ENCODE measurements around the gene BMAL1.

BMAL1 gene

GRCh38 chr11:13294178-13294577, 16.6 kb downstream of the BMAL1 start:
- DNase-seq (ENCODE audit: insufficient read length): no peak
- FAIRE-seq: no peak
- TF ChIP-seq TAF1 (IDR thresholded peaks at IDR 0.05; ENCODE audit: borderline replicate concordance, low read depth, low read length): no peak
- TF ChIP-seq POLR2A (IDR thresholded peaks at IDR 0.05; ENCODE audit: low read depth, low read length): no peak
- TF ChIP-seq POLR2AphosphoS5 (IDR thresholded peaks at IDR 0.05; ENCODE audit: low read depth, low read length): no peak

DNA sequence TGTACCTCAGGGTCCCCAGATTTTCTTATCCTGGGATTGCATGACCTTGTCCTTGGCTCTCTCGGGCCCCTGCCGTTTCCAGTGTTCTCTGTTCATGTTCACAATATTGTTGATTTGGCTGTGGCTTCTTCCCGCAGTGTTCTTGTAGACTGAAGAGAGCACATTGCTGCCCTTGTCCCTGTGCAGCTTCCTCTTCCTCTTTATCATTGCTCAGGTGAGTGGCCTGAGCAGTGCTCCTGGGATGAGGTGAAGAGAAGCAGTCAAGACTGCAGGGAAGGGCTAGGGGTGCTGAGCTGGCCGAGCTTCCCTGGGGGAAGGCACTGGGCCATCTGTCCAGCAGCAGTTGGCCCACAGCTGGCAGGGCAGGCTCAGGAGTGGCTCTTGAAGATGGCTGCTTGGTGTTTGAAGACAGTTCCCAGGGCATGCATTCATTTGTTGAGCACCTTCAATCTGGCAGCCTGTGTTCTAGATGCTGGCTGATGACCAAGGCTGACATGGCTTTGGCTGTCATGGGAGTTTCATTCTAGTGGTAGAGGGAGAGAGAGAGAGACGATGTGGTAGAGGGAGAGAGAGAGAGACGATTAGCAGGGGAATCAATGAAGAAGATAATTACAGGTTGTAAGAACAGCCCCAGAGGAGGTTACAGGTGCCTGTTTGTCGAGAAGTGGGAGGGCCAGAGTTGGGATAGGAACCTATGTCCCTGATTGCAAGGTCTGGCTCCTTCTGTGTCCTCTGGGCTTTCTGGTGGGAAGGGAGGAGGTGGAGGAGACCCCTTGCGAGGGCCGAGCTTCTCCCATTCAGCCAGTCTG, 17.4 kb downstream of the BMAL1 start:
- no peak for DNase-seq (ENCODE audit: insufficient read length)
- no peak for FAIRE-seq
- TF ChIP-seq POLR2A (IDR thresholded peaks at IDR 0.05; ENCODE audit: low read depth, low read length) (no peak), POLR2AphosphoS5 (IDR thresholded peaks at IDR 0.05; ENCODE audit: low read depth, low read length) (no peak), TAF1 (IDR thresholded peaks at IDR 0.05; ENCODE audit: borderline replicate concordance, low read depth, low read length) (no peak)

DNA sequence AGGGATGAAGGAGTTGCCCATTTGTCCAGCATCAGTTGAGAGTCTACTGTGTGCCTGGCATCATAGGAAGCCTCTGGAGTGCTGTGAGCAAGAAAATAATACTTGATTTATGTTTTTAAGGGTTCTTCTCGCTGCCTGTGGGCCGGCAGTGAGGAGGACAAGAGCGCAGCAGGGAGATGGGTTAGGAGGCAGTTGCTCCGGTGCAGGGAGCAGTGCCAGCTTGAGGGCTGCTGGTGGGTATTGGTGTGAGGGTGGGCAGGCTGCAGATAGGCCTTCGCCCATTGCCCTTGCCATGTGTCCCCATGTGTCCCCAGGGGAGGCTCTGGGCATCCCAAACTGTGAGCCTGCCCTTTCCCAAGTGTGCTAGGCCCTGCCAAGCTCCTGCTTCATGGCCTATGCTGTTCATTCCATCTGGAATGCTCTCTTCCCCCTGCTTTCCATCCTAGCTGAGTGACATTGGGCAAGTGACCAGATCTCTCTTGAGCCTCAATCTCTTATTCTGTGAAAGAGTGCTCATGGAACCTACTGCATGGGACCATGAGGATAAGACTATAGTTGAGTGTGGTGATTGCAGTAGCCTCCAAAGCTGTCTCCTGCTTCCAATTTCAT, 19.8 kb downstream of the BMAL1 start:
- DNase-seq (ENCODE audit: insufficient read length) (no peak), FAIRE-seq (no peak)
- TF ChIP-seq TAF1 (IDR thresholded peaks at IDR 0.05; ENCODE audit: borderline replicate concordance, low read depth, low read length): no peak
- TF ChIP-seq POLR2AphosphoS5 (IDR thresholded peaks at IDR 0.05; ENCODE audit: low read depth, low read length): no peak
- TF ChIP-seq POLR2A (IDR thresholded peaks at IDR 0.05; ENCODE audit: low read depth, low read length): no peak

GRCh38 chr11:13297917-13298356, 20.3 kb downstream of the BMAL1 start:
- TF ChIP-seq TAF1 (IDR thresholded peaks at IDR 0.05; ENCODE audit: borderline replicate concordance, low read depth, low read length): no peak
- TF ChIP-seq POLR2AphosphoS5 (IDR thresholded peaks at IDR 0.05; ENCODE audit: low read depth, low read length): no peak
- peak; percentile 42 for FAIRE-seq
- no peak for DNase-seq (ENCODE audit: insufficient read length)

- FAIRE-seq (no peak), DNase-seq (ENCODE audit: insufficient read length) (no peak)
- TF ChIP-seq POLR2A (IDR thresholded peaks at IDR 0.05; ENCODE audit: low read depth, low read length): no peak
Observed at GRCh38 chr11:13298765-13299164, 21.2 kb downstream of the BMAL1 start.

DNA sequence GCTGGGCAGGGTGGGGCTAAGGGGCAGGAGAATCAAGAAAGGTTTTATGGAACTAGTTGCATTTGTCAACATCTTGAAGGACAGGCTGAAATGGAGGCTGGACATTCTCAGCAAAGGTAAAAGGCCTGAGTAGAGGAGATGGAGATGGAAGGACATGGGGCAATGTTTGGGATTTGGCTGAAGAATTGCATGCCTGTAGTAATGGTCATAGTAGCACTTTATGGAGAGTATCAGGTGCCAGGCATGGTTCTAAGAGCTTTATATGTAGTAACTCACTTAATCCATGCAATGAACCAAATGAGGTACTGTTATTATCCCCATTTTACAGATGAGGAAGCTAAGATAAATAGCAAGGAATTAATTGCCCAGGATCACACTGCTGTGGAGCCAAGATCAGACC, 23.9 kb downstream of the BMAL1 start:
- no peak for DNase-seq (ENCODE audit: insufficient read length)
- no peak for TF ChIP-seq POLR2AphosphoS5 (IDR thresholded peaks at IDR 0.05; ENCODE audit: low read depth, low read length)
- TF ChIP-seq TAF1 (IDR thresholded peaks at IDR 0.05; ENCODE audit: borderline replicate concordance, low read depth, low read length): no peak
- no peak for TF ChIP-seq POLR2A (IDR thresholded peaks at IDR 0.05; ENCODE audit: low read depth, low read length)
- no peak for FAIRE-seq

GRCh38 chr11:13302420-13302958, 24.9 kb downstream of the BMAL1 start:
- TF ChIP-seq POLR2A (IDR thresholded peaks at IDR 0.05; ENCODE audit: low read depth, low read length): no peak
- TF ChIP-seq POLR2AphosphoS5 (IDR thresholded peaks at IDR 0.05; ENCODE audit: low read depth, low read length): no peak
- TF ChIP-seq TAF1 (IDR thresholded peaks at IDR 0.05; ENCODE audit: borderline replicate concordance, low read depth, low read length): no peak
- FAIRE-seq (no peak), DNase-seq (ENCODE audit: insufficient read length) (no peak)

DNA sequence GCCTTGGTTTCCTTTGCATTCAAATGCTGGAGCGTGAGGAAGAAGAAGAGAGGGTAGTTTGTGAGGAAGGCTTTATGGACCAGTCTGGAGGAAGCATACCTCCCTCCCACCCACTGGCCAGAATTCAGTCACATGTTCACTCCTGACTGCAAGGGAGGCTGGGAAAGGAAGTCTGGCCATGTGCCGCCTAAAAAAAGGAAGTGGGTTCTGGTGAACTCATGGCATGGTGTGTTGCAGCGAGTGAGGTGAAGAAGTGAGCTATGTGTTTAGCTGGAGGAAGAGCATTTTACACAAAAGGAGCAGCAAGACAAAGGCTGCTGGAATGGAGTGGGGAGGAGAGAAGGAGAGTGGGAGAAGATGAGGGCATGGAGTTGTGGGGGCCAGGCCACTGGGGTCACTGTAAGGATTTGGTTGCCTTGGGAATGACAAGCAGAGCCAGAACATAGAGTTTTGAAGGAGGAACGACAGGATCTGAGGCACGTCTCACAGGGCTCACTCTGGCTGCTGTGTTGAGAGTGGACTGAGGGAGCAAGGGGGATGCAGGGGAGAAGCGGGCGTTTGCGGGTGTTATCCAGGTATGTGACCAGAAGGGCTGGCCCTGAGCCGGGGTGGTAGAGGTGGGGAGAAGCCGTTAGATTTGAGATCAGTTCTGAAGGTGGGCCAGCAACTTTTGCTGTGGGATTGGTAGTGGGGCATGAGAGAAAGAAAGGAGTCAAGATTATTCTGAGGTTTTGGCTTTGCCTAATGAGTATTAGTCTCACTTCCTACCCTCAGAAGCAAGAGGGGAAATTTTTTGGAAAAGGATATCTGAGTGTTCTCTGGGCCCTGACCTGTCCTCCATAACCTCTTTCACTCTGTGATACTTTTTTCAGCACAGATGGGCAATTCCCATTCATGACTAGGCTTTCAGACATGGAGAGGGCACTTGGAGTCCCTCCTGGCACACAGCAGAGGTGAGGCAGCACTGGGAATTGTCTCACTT, 26.4 kb downstream of the BMAL1 start:
- TF ChIP-seq TAF1 (IDR thresholded peaks at IDR 0.05; ENCODE audit: borderline replicate concordance, low read depth, low read length) (no peak), POLR2A (IDR thresholded peaks at IDR 0.05; ENCODE audit: low read depth, low read length) (no peak), POLR2AphosphoS5 (IDR thresholded peaks at IDR 0.05; ENCODE audit: low read depth, low read length) (no peak)
- no peak for DNase-seq (ENCODE audit: insufficient read length)
- FAIRE-seq: peak; percentile 50

DNA sequence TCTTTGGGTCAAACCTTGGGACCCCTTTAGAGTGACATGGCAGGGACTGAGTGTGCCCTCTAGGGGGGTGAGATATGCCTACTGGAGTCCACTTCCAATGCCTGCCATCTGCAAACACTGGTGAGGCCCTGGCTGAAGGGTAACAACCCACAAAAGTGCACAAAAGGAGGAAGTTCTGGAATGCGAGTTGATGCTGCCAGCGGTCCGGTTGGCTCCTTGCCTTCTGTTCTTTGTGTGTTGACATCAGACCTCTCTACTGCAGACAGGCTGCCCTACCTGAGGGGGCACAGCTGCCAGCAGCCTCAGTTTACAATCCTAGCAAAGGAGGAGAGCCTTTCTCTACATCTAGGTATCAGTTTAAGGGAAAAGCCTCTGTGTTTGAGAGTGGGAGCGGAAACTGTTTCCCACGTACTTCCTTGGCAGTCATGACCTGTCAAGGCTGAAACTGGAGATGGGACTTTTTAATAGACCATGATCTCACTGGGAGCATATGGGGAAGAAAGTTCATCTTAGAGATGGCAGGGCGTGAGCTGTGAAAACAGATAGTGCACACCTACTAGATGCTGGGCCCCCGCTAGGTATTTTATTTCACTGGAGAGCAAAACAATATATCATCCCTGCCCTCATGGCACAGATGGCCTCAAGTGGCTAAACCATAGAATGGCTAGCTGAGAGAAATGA, 27.2 kb downstream of the BMAL1 start:
- DNase-seq (ENCODE audit: insufficient read length): no peak
- TF ChIP-seq TAF1 (IDR thresholded peaks at IDR 0.05; ENCODE audit: borderline replicate concordance, low read depth, low read length) (no peak), POLR2AphosphoS5 (IDR thresholded peaks at IDR 0.05; ENCODE audit: low read depth, low read length) (no peak), POLR2A (IDR thresholded peaks at IDR 0.05; ENCODE audit: low read depth, low read length) (no peak)
- FAIRE-seq: no peak

DNA sequence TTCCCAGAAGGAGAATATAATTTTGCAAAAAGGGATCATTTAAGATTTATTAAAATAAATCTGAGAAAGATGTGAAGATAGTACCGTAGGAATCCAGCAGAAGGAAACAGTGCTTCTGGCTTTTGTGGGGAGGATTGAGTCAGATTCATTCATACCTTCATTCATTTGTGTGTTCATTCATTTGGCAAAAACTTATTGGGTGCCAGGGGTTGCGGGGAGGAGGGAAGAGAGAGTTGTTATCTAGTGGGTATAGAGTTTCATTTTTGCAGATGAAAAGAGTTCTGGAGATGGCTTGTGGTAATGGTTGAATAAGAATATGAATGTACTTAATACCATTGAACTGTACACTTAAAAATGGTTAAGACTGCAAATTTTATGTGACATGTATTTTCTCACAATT, 31.1 kb downstream of the BMAL1 start:
- DNase-seq (ENCODE audit: insufficient read length) (no peak), FAIRE-seq (no peak)
- no peak for TF ChIP-seq TAF1 (IDR thresholded peaks at IDR 0.05; ENCODE audit: borderline replicate concordance, low read depth, low read length)
- no peak for TF ChIP-seq POLR2AphosphoS5 (IDR thresholded peaks at IDR 0.05; ENCODE audit: low read depth, low read length)
- no peak for TF ChIP-seq POLR2A (IDR thresholded peaks at IDR 0.05; ENCODE audit: low read depth, low read length)

- FAIRE-seq (no peak), DNase-seq (ENCODE audit: insufficient read length) (no peak)
- TF ChIP-seq POLR2A (IDR thresholded peaks at IDR 0.05; ENCODE audit: low read depth, low read length) (no peak), POLR2AphosphoS5 (IDR thresholded peaks at IDR 0.05; ENCODE audit: low read depth, low read length) (no peak), TAF1 (IDR thresholded peaks at IDR 0.05; ENCODE audit: borderline replicate concordance, low read depth, low read length) (no peak)
Observed at GRCh38 chr11:13309156-13309555, 31.6 kb downstream of the BMAL1 start.
